ENCODE data around the gene MGAT5B. TPM values are rescaled to one million over a fixed set of nuclear protein-coding genes. Genes with fewer than 3 reads are reported as not detected.
"Not testable (repeated sequence)": the region's sequence is repeated elsewhere in the genome, so short reads cannot be mapped to it uniquely, and the experiment has no call there.

The MGAT5B gene
- total RNA-seq, 2 donors from 2014 or later, result 3.6 TPM; not detected in 1

DNA sequence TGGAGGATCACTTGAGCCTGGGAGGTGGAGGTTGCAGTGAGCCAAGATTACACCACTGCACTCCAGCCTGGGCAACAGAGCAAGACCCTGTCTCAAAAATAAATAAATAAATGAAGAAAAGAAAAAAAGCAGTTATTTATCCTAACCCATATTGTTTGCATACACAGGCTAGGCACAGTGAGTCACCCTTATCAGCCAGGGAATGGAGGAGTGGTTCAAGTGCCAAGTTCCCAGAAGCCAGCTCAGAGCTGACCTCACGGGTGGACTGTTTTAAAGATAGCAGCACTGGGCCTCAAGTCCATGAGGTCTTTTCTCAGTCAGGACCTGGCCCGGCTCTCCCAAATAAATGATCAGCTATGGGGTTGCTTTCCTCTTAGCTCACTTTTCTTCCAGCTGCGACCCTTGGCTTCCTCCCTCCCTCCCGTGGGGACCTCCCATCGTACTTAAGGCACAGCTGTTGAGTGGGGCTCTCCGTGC, 22.6 kb upstream of the MGAT5B start:
- Histone ChIP-seq H3K27ac (no peak overlapping the region), H3K9me3 (no peaks in the 10 kb centered on the region), H3K4me3 (no peak overlapping the region), H3K4me1 (no peaks in the 10 kb centered on the region), H3K36me3 (replicated peaks in 1 of 2; ENCODE audit: insufficient read depth in 1 of 2, low read depth in 2 of 2) (no peaks in the 10 kb centered on the region), H3K27me3 (peaks cover 0 to 22% of the 10 kb centered on the region in 2 donors)
- no peak for DNase-seq
- 72 to 83% methylated on average over 6 of the region's 6 CpGs for WGBS, 2 donors
- TF ChIP-seq, protein P1, sequence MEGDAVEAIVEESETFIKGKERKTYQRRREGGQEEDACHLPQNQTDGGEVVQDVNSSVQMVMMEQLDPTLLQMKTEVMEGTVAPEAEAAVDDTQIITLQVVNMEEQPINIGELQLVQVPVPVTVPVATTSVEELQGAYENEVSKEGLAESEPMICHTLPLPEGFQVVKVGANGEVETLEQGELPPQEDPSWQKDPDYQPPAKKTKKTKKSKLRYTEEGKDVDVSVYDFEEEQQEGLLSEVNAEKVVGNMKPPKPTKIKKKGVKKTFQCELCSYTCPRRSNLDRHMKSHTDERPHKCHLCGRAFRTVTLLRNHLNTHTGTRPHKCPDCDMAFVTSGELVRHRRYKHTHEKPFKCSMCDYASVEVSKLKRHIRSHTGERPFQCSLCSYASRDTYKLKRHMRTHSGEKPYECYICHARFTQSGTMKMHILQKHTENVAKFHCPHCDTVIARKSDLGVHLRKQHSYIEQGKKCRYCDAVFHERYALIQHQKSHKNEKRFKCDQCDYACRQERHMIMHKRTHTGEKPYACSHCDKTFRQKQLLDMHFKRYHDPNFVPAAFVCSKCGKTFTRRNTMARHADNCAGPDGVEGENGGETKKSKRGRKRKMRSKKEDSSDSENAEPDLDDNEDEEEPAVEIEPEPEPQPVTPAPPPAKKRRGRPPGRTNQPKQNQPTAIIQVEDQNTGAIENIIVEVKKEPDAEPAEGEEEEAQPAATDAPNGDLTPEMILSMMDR (IDR thresholded peaks at IDR 0.05), result no peak
- TF ChIP-seq POLR2A (IDR thresholded peaks at IDR 0.05), result no peak
- intact Hi-C loops (cut with DNase I), result no loop called here
- no peak for ATAC-seq

DNA sequence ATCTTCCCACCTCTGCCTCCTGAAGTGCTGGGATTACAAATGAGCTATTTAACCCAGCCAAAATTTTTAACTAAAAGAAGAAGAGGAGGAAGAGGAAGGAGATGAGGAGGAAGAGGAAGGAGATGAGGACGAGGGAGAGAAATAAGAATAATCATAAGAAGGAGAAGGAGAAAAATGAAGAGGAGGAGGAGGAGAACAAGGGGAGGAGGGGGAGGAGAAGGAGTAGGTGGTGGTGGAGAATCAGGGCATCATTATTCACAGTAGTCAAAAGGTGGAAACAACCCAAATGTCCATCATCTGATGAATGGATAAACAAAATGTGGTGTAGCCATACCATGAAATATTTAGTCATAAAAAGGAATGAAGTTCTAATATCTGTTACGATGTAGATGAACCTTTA, 21.2 kb upstream of the MGAT5B start:
- intact Hi-C loops (cut with DNase I), result no loop called here
- no peak for ATAC-seq
- no peak overlapping the region for H3K4me3 ChIP-seq
- H3K27ac ChIP-seq, result no peak overlapping the region
- H3K36me3 ChIP-seq (replicated peaks in 1 of 2; ENCODE audit: insufficient read depth in 1 of 2, low read depth in 2 of 2), result no peaks in the 10 kb centered on the region
- H3K9me3 ChIP-seq, result no peaks in the 10 kb centered on the region
- DNase-seq, result no peak
- TF ChIP-seq, protein P1 (IDR thresholded peaks at IDR 0.05), result no peak
- TF ChIP-seq POLR2A (IDR thresholded peaks at IDR 0.05), result no peak
- 58 to 59% methylated on average over 2 of the region's 2 CpGs for WGBS, 2 donors
- peaks cover 0 to 15% of the 10 kb centered on the region in 2 donors for H3K27me3 ChIP-seq
- H3K4me1 ChIP-seq, result no peaks in the 10 kb centered on the region

DNA sequence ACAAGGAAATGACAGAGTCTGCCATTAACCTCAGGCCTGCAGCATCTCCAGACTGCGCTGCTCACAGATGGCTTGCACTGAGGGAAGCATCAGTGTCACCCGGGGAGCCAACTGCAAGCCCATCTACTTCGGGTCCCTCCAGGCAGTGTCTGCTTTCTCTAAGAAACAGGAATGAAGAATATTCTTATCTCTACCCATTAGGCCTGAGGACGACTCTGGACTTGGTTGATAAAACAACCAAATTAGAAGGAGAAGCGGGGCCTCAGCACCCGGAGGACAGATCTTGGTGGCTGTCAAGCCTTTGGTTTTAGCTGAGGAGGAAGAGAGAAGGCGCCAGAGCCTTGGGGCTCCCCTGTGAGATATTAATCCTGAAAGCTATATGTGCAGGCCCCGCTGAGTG, 19.5 kb upstream of the MGAT5B start:
- Histone ChIP-seq H3K27me3 (peaks cover 0 to 6% of the 10 kb centered on the region in 2 donors), H3K36me3 (replicated peaks in 1 of 2; ENCODE audit: insufficient read depth in 1 of 2, low read depth in 2 of 2) (no peaks in the 10 kb centered on the region), H3K27ac (no peak overlapping the region), H3K4me3 (no peak overlapping the region), H3K9me3 (no peaks in the 10 kb centered on the region), H3K4me1 (no peaks in the 10 kb centered on the region)
- intact Hi-C loops (cut with DNase I), result no loop called here
- DNase-seq, result no peak
- no peak for TF ChIP-seq POLR2A (IDR thresholded peaks at IDR 0.05)
- no peak for ATAC-seq
- WGBS, 2 donors, result 62 to 67% methylated on average over 7 of the region's 8 CpGs

DNA sequence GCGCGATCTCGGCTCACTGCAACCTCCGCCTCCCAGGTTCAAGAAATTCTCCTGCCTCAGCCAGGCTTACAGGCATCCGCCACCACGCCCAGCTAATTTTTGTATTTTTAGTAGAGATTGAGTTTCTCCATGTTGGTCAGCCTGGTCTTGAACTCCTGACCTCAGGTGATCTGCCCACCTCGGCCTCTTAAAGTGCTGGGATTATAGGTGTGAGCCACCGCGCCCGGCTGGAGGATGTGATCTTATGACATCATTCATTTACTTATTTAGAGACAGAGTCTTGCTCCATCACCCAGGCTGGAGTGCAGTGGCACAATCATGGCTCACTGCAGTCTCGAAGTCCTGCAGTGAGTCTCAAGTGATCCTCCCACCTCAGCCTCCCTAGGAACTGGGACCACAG, 19.0 kb upstream of the MGAT5B start:
- H3K4me1 ChIP-seq; H3K36me3 ChIP-seq (replicated peaks in 1 of 2; ENCODE audit: insufficient read depth in 1 of 2, low read depth in 2 of 2); H3K4me3 ChIP-seq; ATAC-seq; intact Hi-C loops (cut with DNase I); H3K27ac ChIP-seq; H3K27me3 ChIP-seq; DNase-seq; H3K9me3 ChIP-seq: not testable (repeated sequence)
- 88 to 92% methylated on average over 11 of the region's 11 CpGs for WGBS, 2 donors

DNA sequence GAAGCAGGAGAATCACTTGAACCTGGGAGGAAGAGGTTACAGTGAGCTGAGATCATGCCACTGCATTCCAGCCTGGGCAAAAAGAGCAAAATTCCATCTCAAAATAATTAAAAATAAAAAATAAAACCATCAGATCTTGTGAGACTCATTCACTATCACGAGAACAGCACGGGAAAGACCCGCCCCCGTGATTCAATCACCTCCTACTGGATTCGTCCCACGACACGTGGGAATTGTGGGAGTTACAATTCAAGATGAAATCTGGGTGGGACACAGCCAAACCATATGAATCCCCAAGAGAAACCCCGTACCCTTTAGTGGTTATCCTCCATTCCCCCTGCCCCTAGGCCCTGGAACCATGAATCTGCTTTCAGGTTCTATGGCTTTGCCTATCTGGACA, 15.4 kb upstream of the MGAT5B start:
- no peaks in the 10 kb centered on the region for H3K36me3 ChIP-seq (replicated peaks in 1 of 2; ENCODE audit: insufficient read depth in 1 of 2, low read depth in 2 of 2)
- no peak for TF ChIP-seq POLR2A (IDR thresholded peaks at IDR 0.05)
- TF ChIP-seq, protein P1 (IDR thresholded peaks at IDR 0.05), result no peak
- 64 to 70% methylated on average over 8 of the region's 8 CpGs for WGBS, 2 donors
- no peaks in the 10 kb centered on the region for H3K9me3 ChIP-seq
- H3K27me3 ChIP-seq, result peaks cover 0 to 3% of the 10 kb centered on the region in 2 donors
- no peaks in the 10 kb centered on the region for H3K4me1 ChIP-seq
- no peak overlapping the region for H3K27ac ChIP-seq
- H3K4me3 ChIP-seq, result no peak overlapping the region
- DNase-seq (no peak), ATAC-seq (no peak)
- intact Hi-C loops (cut with DNase I), result no loop called here

DNA sequence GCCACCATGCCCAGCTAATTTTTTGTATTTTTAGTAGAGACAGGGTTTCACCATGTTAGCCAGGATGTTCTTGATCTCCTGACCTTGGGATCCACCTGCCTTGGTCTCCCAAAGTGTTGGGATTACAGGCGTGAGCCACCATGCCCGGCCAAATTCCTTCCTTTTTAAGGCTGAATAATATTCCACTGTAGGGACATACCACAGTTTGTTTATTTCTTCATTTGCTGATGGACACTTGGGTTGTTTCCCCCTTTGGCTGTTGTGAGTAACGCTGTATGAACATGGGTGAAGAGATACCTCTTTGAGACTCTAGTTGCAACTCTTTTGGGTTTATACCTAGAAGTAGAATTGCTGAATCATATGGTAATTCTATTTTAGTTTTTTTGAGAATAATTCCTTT, 13.1 kb upstream of the MGAT5B start:
- Histone ChIP-seq H3K27ac (no peak overlapping the region), H3K4me1 (no peaks in the 10 kb centered on the region), H3K27me3 (peaks cover 0 to 3% of the 10 kb centered on the region in 2 donors), H3K9me3 (no peaks in the 10 kb centered on the region), H3K4me3 (no peak overlapping the region), H3K36me3 (replicated peaks in 1 of 2; ENCODE audit: insufficient read depth in 1 of 2, low read depth in 2 of 2) (no peaks in the 10 kb centered on the region)
- DNase-seq (no peak), ATAC-seq (no peak)
- 65 to 74% methylated on average over 3 of the region's 3 CpGs for WGBS, 2 donors
- TF ChIP-seq, protein P1 (IDR thresholded peaks at IDR 0.05), result no peak
- no peak for TF ChIP-seq POLR2A (IDR thresholded peaks at IDR 0.05)
- intact Hi-C loops (cut with DNase I), result no loop called here

Measured in body of pancreas (tissue), 4 donors.